Lung (tissue), 12 donors: ENCODE data around the gene CCNI. TPM values are rescaled to one million over a fixed set of nuclear protein-coding genes. Genes with fewer than 3 reads are reported as not detected.
A peak's percentile ranks its signal among the peaks of the same experiment; 100 is the strongest.
"Not testable (repeated sequence)": the region's sequence is repeated elsewhere in the genome, so short reads cannot be mapped to it uniquely, and the experiment has no call there.

Experiments
- ATAC-seq: fragments of 200-7000 bp; cut with Tn5 transposase; one replicate; pipeline ENCODE4 v1.9.1; 2020; ENCODE audit warnings: moderate number of reproducible peaks; ENCODE audit not compliant: insufficient read depth, low FRiP score
- DNase-seq, 3 donors: peaks; one replicate each; pipeline ENCODE4 v3.0.0-alpha.2; 2013 to 2017
- H3K27ac ChIP-seq, 2 donors: one replicate each; pipeline ENCODE4 v1.5.1; 2013; ENCODE audit warnings: mild to moderate bottlenecking in 2 of 2, moderate library complexity in 2 of 2, control low read depth in 1 of 2, inconsistent platforms in 1 of 2, low read depth in 1 of 2, low read length in 1 of 2
- H3K27me3 ChIP-seq, 3 donors: one replicate each; pipeline ENCODE4 v1.5.1; 2013; ENCODE audit warnings: low read length in 2 of 3; ENCODE audit not compliant: control insufficient read depth in 3 of 3, insufficient read depth in 3 of 3
- H3K36me3 ChIP-seq, 4 donors: one replicate each; pipeline ENCODE4 v1.5.1; 2013; ENCODE audit warnings: low read length in 4 of 4, mild to moderate bottlenecking in 1 of 4, moderate library complexity in 1 of 4; ENCODE audit not compliant: control insufficient read depth in 4 of 4, insufficient read depth in 4 of 4
- H3K4me1 ChIP-seq, 5 donors: one replicate each; pipeline ENCODE4 v1.5.1; 2013; ENCODE audit warnings: low read length in 5 of 5, mild to moderate bottlenecking in 2 of 5, moderate library complexity in 1 of 5; ENCODE audit not compliant: control insufficient read depth in 5 of 5, insufficient read depth in 5 of 5
- H3K4me3 ChIP-seq: one replicate; pipeline ENCODE4 v1.5.1; 2013; ENCODE audit warnings: mild to moderate bottlenecking, control low read depth, moderate library complexity
- H3K9ac ChIP-seq, 2 donors: one replicate each; pipeline ENCODE4 v1.5.1; 2013; ENCODE audit warnings: low read length in 2 of 2, control low read depth in 1 of 2; ENCODE audit not compliant: insufficient read depth in 1 of 2
- H3K9me3 ChIP-seq, 4 donors: one replicate each; pipeline ENCODE4 v1.5.1; 2013; ENCODE audit warnings: low read length in 3 of 4, mild to moderate bottlenecking in 1 of 4, moderate library complexity in 1 of 4; ENCODE audit not compliant: control insufficient read depth in 4 of 4, insufficient read depth in 3 of 4
- CTCF ChIP-seq: IDR thresholded peaks from 2 replicates; pipeline ENCODE4 v1.5.1; 2012; ENCODE audit warnings: mild to moderate bottlenecking; ENCODE audit errors: control extremely low read depth, extremely low read depth
- WGBS, 2 donors: extraction: QIAGEN DNeasy Blood & Tissue Kit; methylation state at CpG; one replicate each; pipeline ENCODE4 v1.1.7; 2013; 5-methylcytosine and 5-hydroxymethylcytosine counted together
- polyA plus RNA-seq, 2 donors: library from polyadenylated mRNA; stranded (reverse); fragments of 200-250 nt; gene quantifications; one replicate each; pipeline ENCODE4 v1.2.1, GENCODE V29; 2013
- total RNA-seq, 2 donors: library from RNA; depleted of rRNA in 1 of 2; stranded (reverse); fragments of >200 nt in 1 of 2; gene quantifications; one replicate each; pipeline ENCODE4 v1.2.1, GENCODE V29; 2014 to 2021
- donor health status: control.
- donor health status: control.
- donor health status: Bipolar disorder and iron deficiency.
- donor health status: healthy.
- donor health status: DM: yes; HTN: yes; CAD: no.

Gene CCNI
- total and polyA plus RNA-seq, 4 donors, result 62.8 to 313 (median 150) TPM

GRCh38 chr4:77037736-77038135 is 38.1 kb downstream of the CCNI start:
- H3K9ac ChIP-seq, result no peak overlapping the region
- DNase-seq, result no peak
- H3K36me3 ChIP-seq, result peaks cover 3 to 40% (median 9%) of the 10 kb centered on the region in 4 donors
- no peaks in the 10 kb centered on the region for H3K9me3 ChIP-seq
- no peak for ATAC-seq
- H3K27me3 ChIP-seq, result no peaks in the 10 kb centered on the region
- no peak overlapping the region for H3K4me3 ChIP-seq
- no peak for TF ChIP-seq CTCF
- WGBS, 2 donors, result 88 to 94% methylated on average over 3 of the region's 3 CpGs
- no peak overlapping the region for H3K27ac ChIP-seq
- no peaks in the 10 kb centered on the region for H3K4me1 ChIP-seq

DNA sequence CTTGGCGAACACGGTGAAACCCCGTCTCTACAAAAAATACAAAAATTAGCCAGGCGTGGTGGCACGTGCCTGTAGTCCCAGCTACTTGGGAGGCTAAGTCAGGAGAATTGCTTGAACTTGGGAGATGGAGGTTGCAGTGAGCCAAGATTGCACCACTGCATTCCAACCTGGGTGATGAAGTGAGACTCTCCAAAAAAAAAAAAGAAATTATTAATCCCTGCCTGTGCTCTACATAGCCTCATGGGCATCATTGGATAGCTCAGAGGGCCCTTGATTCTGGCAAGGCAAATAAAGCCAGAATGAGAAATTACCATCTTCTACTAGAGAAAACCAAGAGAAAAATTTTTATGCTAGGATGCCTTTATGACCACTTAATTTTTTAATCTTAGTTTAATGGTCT is 38.6 kb downstream of the CCNI start:
- H3K4me3 ChIP-seq, ATAC-seq, H3K9me3 ChIP-seq, DNase-seq, H3K9ac ChIP-seq, H3K27me3 ChIP-seq, H3K4me1 ChIP-seq, H3K27ac ChIP-seq: not testable (repeated sequence)
- H3K36me3 ChIP-seq, result peaks cover 5 to 42% (median 13%) of the 10 kb centered on the region in 4 donors
- 97 to 98% methylated on average over 5 of the region's 5 CpGs for WGBS, 2 donors

DNA sequence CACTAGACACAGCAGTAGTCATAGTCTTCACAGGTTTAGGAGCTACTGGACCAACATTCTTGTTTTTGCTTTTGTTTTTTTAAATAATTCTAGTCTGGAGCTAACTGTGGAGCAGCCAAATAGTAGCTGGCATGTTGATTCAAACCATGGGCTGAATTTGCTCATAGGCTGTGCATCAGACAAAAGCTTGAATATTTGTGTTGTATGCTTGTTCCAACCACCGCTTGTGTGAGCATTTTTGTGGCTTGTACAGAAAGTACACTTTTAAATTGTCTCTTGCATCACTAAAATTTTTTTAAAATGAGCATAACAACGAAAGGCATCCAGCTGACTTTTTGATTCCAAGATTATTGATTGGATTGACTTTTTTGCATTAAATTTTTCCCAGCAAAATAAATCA is 39.6 kb downstream of the CCNI start:
- no peak overlapping the region for H3K27ac ChIP-seq
- 84 to 94% methylated on average over 2 of the region's 2 CpGs for WGBS, 2 donors
- no peak for ATAC-seq
- H3K27me3 ChIP-seq, result no peaks in the 10 kb centered on the region
- H3K9ac ChIP-seq, result no peak overlapping the region
- peaks cover 5 to 47% (median 19%) of the 10 kb centered on the region in 4 donors for H3K36me3 ChIP-seq
- DNase-seq, result peak in 1 of 3 donors; percentile 12
- H3K9me3 ChIP-seq, result no peaks in the 10 kb centered on the region
- no peak overlapping the region for H3K4me3 ChIP-seq
- no peak for TF ChIP-seq CTCF
- no peaks in the 10 kb centered on the region for H3K4me1 ChIP-seq

GRCh38 chr4:77035153-77035552 is 40.6 kb downstream of the CCNI start:
- Histone ChIP-seq H3K36me3 (peaks cover 7 to 48% (median 19%) of the 10 kb centered on the region in 4 donors), H3K9ac (no peak overlapping the region), H3K9me3 (no peaks in the 10 kb centered on the region), H3K4me3 (no peak overlapping the region), H3K27me3 (no peaks in the 10 kb centered on the region), H3K27ac (no peak overlapping the region), H3K4me1 (no peaks in the 10 kb centered on the region)
- no peak for TF ChIP-seq CTCF
- 97 to 99% methylated on average over 1 of the region's 1 CpG for WGBS, 2 donors
- DNase-seq (no peak), ATAC-seq (no peak)
